ENCODE data around the gene SPEG. TPM values are rescaled to one million over a fixed set of nuclear protein-coding genes. Genes with fewer than 3 reads are reported as not detected.

The SPEG gene
- total RNA-seq, 1 experiment from 2014 or later: 56.6 TPM

DNA sequence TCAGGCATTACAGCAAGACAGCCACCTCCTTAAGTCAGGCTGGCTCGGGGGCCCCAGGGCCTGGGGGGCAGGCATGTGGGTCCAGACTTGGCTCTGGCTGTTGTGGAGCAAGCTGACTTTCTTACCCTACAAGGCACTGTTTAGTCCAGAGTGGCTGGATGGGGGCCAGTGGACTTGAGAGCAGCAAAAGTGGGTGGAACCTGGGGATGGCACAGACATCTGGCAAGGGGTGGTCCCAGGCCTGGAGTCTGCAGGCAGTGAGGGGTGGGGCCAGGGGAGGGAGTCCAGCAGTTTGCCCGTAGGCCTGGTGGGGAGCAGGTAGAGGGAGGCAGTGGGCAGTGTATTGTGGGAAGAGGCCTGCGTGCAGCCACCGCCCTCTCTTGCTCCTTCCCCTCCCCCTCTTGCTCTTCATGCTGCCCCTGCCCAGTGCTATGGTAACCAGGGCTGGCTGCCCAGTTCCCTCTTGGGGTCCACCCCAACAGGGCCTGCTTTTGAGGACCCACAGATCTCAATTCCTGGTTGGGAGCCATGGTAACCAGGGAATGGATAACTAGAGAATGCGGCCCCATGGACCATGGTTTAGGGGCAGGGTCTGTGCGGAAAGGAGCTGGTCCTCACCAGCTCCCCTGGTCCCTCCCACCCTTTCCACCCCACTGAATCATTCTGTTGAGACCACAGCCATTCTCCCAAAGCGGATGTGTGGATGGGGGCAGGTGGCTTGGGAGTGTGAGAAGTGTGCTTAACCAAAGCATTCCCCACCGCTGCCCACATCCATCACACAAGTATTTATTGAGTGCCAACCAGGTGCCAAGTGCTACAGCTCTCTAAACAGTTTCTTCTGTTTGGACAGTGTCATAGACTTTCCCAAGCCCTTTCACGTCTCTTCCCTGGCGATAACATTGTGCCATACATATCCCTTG lies 19.3 kb downstream of the SPEG start:
- Histone ChIP-seq H4K20me1 (ENCODE audit: insufficient read depth) (no peaks in the 10 kb centered on the region), H3K36me3 (ENCODE audit: control insufficient read depth in 1 of 2, insufficient read depth in 2 of 2, low read length in 2 of 2) (0 out of 4 replicates have a peak, but pooled peaks cover 0 to 4% of the 10 kb centered on the region in 2 experiments), H2AFZ (ENCODE audit: low read depth, low read length, poor library complexity, severe bottlenecking) (no peak overlapping the region), H3K4me1 (ENCODE audit: control insufficient read depth in 1 of 2, insufficient read depth in 2 of 2, low read length in 2 of 2) (peaks cover 26 to 63% of the 10 kb centered on the region in 2 experiments), H3K9ac (ENCODE audit: low read length) (peak overlapping the region; percentile 49), H3K9me3 (ENCODE audit: control insufficient read depth in 1 of 2, insufficient read depth in 1 of 2, low read depth in 1 of 2, low read length in 2 of 2) (no peaks in the 10 kb centered on the region), H3K79me2 (ENCODE audit: insufficient read depth, low read length) (no peaks in the 10 kb centered on the region; the same call in 1 of the 2 replicates), H3K9me2 (ENCODE audit: insufficient read depth) (no peaks in the 10 kb centered on the region), H3K27me3 (ENCODE audit: insufficient read depth, low read length) (no peaks in the 10 kb centered on the region), H3K4me3 (replicated peaks in 1 of 2; ENCODE audit: low read depth in 1 of 2, low read length in 2 of 2) (peak overlapping the region in 1 of 2 experiments; percentile 17; a peak in 1 of 4 replicates), H3K27ac (ENCODE audit: low read depth, low read length) (peak overlapping the region; percentile 75), H3K4me2 (ENCODE audit: low read length) (peak overlapping the region; percentile 70)
- ChIA-PET RAD21 (ENCODE audit: low non-redundant PET in 1 of 2, low total read pairs in 2 of 2, uncharacterized antibody in 2 of 2, unreplicated experiment in 2 of 2) (no interaction called here), POLR2A (interaction anchor here (1.2 to 1.6 kb wide), 3 partner anchors 9 to 44 kb away, joined by 3 to 15 read pairs (median 5); partner anchors contain the start of gene GMPPA), CTCF (interaction anchor here (1.0 to 2.8 kb wide), 5 partner anchors 9 to 76 kb away, joined by 3 to 17 read pairs (median 6); partner anchors contain the start of gene SPEG)
- no peak for TF ChIP-seq EGR1 (IDR thresholded peaks at IDR 0.05; ENCODE audit: low read depth)
- no peak for TF ChIP-seq RAD21 (IDR thresholded peaks at IDR 0.05; ENCODE audit: low read depth)
- TF ChIP-seq POLR2AphosphoS5 (IDR thresholded peaks at IDR 0.05; ENCODE audit: low read depth, low read length): no peak
- TF ChIP-seq ZNF274 (IDR thresholded peaks at IDR 0.05; ENCODE audit: low read depth, low read length): no peak
- no peak for TF ChIP-seq TCF7L2 (IDR thresholded peaks at IDR 0.05; ENCODE audit: borderline replicate concordance, extremely low read depth, insufficient read depth, insufficient read length)
- no peak for TF ChIP-seq POLR2A (IDR thresholded peaks at IDR 0.05; ENCODE audit: borderline replicate concordance, extremely low read depth, insufficient read depth, insufficient read length)
- no peak for TF ChIP-seq JUND (IDR thresholded peaks at IDR 0.05)
- TF ChIP-seq YY1 (IDR thresholded peaks at IDR 0.05; ENCODE audit: extremely low read depth, insufficient replicate concordance, low read depth, low read length): no peak
- TF ChIP-seq ATF3 (IDR thresholded peaks at IDR 0.05): no peak
- no peak for TF ChIP-seq FOSL1 (IDR thresholded peaks at IDR 0.05; ENCODE audit: low read depth)
- TF ChIP-seq, protein P1, sequence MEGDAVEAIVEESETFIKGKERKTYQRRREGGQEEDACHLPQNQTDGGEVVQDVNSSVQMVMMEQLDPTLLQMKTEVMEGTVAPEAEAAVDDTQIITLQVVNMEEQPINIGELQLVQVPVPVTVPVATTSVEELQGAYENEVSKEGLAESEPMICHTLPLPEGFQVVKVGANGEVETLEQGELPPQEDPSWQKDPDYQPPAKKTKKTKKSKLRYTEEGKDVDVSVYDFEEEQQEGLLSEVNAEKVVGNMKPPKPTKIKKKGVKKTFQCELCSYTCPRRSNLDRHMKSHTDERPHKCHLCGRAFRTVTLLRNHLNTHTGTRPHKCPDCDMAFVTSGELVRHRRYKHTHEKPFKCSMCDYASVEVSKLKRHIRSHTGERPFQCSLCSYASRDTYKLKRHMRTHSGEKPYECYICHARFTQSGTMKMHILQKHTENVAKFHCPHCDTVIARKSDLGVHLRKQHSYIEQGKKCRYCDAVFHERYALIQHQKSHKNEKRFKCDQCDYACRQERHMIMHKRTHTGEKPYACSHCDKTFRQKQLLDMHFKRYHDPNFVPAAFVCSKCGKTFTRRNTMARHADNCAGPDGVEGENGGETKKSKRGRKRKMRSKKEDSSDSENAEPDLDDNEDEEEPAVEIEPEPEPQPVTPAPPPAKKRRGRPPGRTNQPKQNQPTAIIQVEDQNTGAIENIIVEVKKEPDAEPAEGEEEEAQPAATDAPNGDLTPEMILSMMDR (IDR thresholded peaks at IDR 0.05 in 2 of 3, conservative IDR thresholded peaks at IDR 0.05 in 1 of 3; ENCODE audit: borderline replicate concordance in 1 of 3, insufficient read depth in 1 of 3, low read depth in 2 of 3, low read length in 2 of 3): no peak
- no peak for TF ChIP-seq MAX (IDR thresholded peaks at IDR 0.05)
- TF ChIP-seq, protein P2, sequence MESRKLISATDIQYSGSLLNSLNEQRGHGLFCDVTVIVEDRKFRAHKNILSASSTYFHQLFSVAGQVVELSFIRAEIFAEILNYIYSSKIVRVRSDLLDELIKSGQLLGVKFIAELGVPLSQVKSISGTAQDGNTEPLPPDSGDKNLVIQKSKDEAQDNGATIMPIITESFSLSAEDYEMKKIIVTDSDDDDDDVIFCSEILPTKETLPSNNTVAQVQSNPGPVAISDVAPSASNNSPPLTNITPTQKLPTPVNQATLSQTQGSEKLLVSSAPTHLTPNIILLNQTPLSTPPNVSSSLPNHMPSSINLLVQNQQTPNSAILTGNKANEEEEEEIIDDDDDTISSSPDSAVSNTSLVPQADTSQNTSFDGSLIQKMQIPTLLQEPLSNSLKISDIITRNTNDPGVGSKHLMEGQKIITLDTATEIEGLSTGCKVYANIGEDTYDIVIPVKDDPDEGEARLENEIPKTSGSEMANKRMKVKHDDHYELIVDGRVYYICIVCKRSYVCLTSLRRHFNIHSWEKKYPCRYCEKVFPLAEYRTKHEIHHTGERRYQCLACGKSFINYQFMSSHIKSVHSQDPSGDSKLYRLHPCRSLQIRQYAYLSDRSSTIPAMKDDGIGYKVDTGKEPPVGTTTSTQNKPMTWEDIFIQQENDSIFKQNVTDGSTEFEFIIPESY (IDR thresholded peaks at IDR 0.05; ENCODE audit: extremely low read depth, insufficient replicate concordance, low read length): no peak
- TF ChIP-seq EZH2 (IDR thresholded peaks at IDR 0.05): no peak
- TF ChIP-seq SP1 (IDR thresholded peaks at IDR 0.05; ENCODE audit: low read depth): no peak
- no peak for TF ChIP-seq ELF1 (IDR thresholded peaks at IDR 0.05; ENCODE audit: borderline replicate concordance, low read depth)
- TF ChIP-seq SIN3A (IDR thresholded peaks at IDR 0.05; ENCODE audit: low read depth): no peak
- BruUV-seq (replicated peaks): no TSS peak
- peak; percentile 31 for ATAC-seq
- intact Hi-C loops (cut with micrococcal nuclease): no loop called here
- DNase-seq (ENCODE audit: low read depth, low spot score): no peak
